ENCODE measurements around the gene FHOD3. TPM values are rescaled to one million over a fixed set of nuclear protein-coding genes. Genes with fewer than 3 reads are reported as not detected.

Gene FHOD3
- total and polyA plus RNA-seq, 10 donors: 1.2 to 2.7 (median 1.9) TPM

- Histone ChIP-seq H3K4me3 (no peak overlapping the region), H3K9me3 (no peaks in the 10 kb centered on the region), H3K27ac (no peak overlapping the region), H3K4me1 (no peaks in the 10 kb centered on the region), H3K27me3 (replicated peaks in 1 of 7) (no peaks in the 10 kb centered on the region), H3K36me3 (no peaks in the 10 kb centered on the region)
- TF ChIP-seq CTCF (IDR thresholded peaks at IDR 0.05 in 8 of 11, conservative IDR thresholded peaks at IDR 0.05 in 3 of 11): no peak
- intact Hi-C loops (cut with DNase I; ENCODE audit: low total_unique reads): no loop called here
- DNase-seq: no peak
- WGBS, 5 donors: 13 to 41% (median 25%) methylated on average over 3 of the region's 3 CpGs
These were observed 202.4 kb downstream of the FHOD3 start for GRCh38 chr18:36499938-36500337.

- no peak for DNase-seq
- Histone ChIP-seq H3K4me1 (no peaks in the 10 kb centered on the region), H3K4me3 (no peak overlapping the region), H3K9me3 (no peaks in the 10 kb centered on the region), H3K36me3 (no peaks in the 10 kb centered on the region), H3K27me3 (replicated peaks in 1 of 7) (no peaks in the 10 kb centered on the region), H3K27ac (no peak overlapping the region)
- intact Hi-C loops (cut with DNase I; ENCODE audit: low total_unique reads): no loop called here
- WGBS, 5 donors: 68 to 92% (median 85%) methylated on average over 2 of the region's 2 CpGs
- TF ChIP-seq CTCF (IDR thresholded peaks at IDR 0.05 in 8 of 11, conservative IDR thresholded peaks at IDR 0.05 in 3 of 11) (no peak), POLR2A (IDR thresholded peaks at IDR 0.05) (no peak), POLR2AphosphoS5 (IDR thresholded peaks at IDR 0.05) (no peak)
These were observed 203.6 kb downstream of the FHOD3 start for GRCh38 chr18:36501100-36501499.

GRCh38 chr18:36503477-36503876, 206.0 kb downstream of the FHOD3 start:
- Histone ChIP-seq H3K9me3 (no peaks in the 10 kb centered on the region), H3K4me3 (no peak overlapping the region), H3K27ac (no peak overlapping the region), H3K4me1 (no peaks in the 10 kb centered on the region), H3K36me3 (no peaks in the 10 kb centered on the region), H3K27me3 (replicated peaks in 1 of 7) (no peaks in the 10 kb centered on the region)
- WGBS, 5 donors: 62 to 90% (median 75%) methylated on average over 3 of the region's 3 CpGs
- DNase-seq: no peak
- intact Hi-C loops (cut with DNase I; ENCODE audit: low total_unique reads): no loop called here
- TF ChIP-seq CTCF (IDR thresholded peaks at IDR 0.05 in 8 of 11, conservative IDR thresholded peaks at IDR 0.05 in 3 of 11) (no peak), POLR2A (IDR thresholded peaks at IDR 0.05) (no peak), POLR2AphosphoS5 (IDR thresholded peaks at IDR 0.05) (no peak)

- no peak overlapping the region for H3K27ac ChIP-seq
- H3K36me3 ChIP-seq: no peaks in the 10 kb centered on the region
- no peak overlapping the region for H3K4me3 ChIP-seq
- 71 to 81% (median 75%) methylated on average over 2 of the region's 2 CpGs for WGBS, 5 donors
- H3K9me3 ChIP-seq: no peaks in the 10 kb centered on the region
- TF ChIP-seq CTCF (IDR thresholded peaks at IDR 0.05 in 8 of 11, conservative IDR thresholded peaks at IDR 0.05 in 3 of 11): no peak
- no peak for TF ChIP-seq POLR2A (IDR thresholded peaks at IDR 0.05)
- no peak for TF ChIP-seq POLR2AphosphoS5 (IDR thresholded peaks at IDR 0.05)
- no peaks in the 10 kb centered on the region for H3K27me3 ChIP-seq (replicated peaks in 1 of 7)
- no peaks in the 10 kb centered on the region for H3K4me1 ChIP-seq
- intact Hi-C loops (cut with DNase I; ENCODE audit: low total_unique reads): no loop called here
- DNase-seq: no peak
These were observed 207.4 kb downstream of the FHOD3 start for GRCh38 chr18:36504928-36505327.

All from spleen (tissue), 11 donors.